GM18520 (cell line): ENCODE measurements around the gene WWC1.

Source experiments
- ATAC-seq: cut with Tn5 transposase; IDR thresholded peaks from one replicate; pipeline ENCODE4 v1.9.1; 2021; ENCODE audit not compliant: unreplicated experiment

Gene WWC1

GRCh38 chr5:168291342-168291963 is at the start of gene WWC1:
WWC1 (plus strand) TSS chr5:168291645; CDS start chr5:168292153, 508 bp downstream.
- peak; percentile 55 for ATAC-seq

GRCh38 chr5:168244838-168245559 is 46.4 kb upstream of the WWC1 start:
- no peak for ATAC-seq

DNA sequence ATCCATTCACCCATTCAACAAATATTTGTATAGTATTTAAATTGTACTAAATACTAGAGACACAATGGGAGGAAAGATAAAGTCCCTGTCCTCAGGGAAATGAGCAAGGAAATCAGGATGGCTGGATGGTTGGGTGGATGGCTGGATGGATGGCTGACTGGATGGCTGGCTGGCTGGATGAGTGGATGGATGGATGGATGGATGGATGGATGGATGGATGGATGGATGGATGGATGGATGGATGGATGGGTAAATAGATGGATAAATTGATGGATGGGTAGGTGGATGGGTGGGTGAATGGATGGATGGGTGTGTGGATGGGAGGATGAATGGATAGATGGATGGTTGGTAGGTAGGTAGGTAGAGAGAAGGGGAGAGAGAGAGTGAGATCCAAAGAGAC is 41.5 kb upstream of the WWC1 start:
- ATAC-seq = no peak

GRCh38 chr5:168251259-168251658 is 40.2 kb upstream of the WWC1 start:
- no peak for ATAC-seq

- no peak for ATAC-seq
Measured at GRCh38 chr5:168254013-168254693, 37.3 kb upstream of the WWC1 start.

GRCh38 chr5:168260353-168261226 is 30.9 kb upstream of the WWC1 start:
- no peak for ATAC-seq

- ATAC-seq = no peak
Measured at GRCh38 chr5:168261227-168261571, 30.2 kb upstream of the WWC1 start.

GRCh38 chr5:168262042-168262743 is 29.3 kb upstream of the WWC1 start:
- ATAC-seq = no peak

GRCh38 chr5:168263121-168263520 is 28.3 kb upstream of the WWC1 start:
- no peak for ATAC-seq

DNA sequence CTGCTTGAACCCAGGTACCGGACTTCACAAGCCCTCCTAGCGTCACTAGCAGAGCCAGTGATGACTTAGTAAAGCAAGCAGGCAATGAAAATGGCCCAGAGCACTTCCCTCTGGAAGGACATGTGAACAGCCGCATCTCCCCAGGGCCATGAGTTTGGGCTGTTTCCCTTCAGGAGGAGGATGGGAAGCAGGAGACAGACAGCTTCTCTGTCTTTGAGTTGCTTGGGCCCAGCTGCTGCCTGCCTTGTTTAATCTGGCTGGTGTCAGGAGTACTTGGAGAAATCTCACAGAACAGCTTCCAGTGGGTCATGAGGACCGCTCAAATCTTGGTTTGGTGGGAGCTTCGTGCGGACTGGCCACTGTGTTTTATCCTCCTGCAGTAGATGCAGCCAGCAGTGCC is 25.4 kb upstream of the WWC1 start:
- ATAC-seq = no peak

GRCh38 chr5:168268949-168269936 is 22.2 kb upstream of the WWC1 start:
- peak; percentile 64 for ATAC-seq

GRCh38 chr5:168269937-168270330 is 21.5 kb upstream of the WWC1 start:
- ATAC-seq = no peak

DNA sequence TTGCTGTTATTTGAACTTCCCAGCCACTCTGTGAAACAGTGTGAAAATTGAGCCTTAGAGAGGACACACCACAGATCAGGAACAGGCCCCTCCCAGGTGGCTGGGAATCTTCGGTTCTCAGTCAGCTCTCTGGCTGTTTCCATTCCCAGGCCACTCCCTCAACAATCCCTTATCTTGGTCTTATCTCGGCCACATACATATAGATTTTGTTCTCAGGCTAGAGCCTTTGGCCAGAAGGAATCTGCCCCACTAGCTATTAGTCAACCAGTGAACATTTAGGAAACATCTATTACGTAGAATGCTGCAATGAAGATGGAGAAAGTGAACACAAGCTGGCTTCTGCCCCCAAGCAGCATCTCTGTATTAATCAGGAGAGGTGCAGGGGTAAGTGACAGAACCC is 21.0 kb upstream of the WWC1 start:
- ATAC-seq = no peak

DNA sequence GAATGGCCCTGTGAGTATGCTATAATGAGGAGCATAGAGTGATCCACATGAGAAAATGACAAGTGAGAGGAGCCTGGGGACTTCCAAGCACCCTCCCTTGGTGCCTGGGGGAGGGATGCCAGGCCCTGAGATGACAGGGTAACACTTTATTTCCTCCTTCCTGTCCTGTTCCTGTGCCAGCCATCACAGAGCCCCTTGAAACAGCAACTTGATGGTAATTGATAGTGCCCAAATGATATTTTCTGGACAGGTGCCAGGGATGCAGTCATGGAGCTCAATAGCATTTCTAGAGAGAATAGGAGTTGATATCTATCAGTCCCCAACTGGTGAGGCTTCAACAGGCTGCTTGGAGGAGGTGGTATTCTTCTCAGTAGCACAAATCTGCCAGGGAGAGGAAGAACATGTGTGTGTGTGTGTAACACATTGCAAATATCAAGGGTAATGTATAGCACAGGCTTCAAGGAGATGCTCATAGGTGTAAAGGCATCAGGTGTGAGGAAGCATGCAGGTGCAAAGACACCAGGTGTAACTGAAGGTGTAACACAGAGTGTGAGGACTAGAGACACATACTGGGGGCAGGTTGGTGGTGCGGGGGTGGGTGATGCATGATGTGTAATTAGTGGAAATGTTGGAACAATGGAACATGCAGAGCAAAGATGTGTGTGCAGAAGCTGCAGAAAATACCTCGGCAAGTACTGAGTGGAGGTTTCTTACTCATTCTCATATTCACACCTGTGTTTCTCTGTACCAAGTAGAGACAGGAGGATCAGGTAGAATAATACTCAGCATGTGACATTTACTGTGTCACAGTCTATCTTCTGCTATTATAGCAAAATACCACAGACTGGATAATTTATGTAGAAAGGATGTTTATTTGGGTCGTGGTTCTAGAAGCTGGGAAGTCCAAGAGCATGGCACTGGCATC is 18.1 kb upstream of the WWC1 start:
- ATAC-seq = no peak

GRCh38 chr5:168274406-168274805 is 17.0 kb upstream of the WWC1 start:
- no peak for ATAC-seq

DNA sequence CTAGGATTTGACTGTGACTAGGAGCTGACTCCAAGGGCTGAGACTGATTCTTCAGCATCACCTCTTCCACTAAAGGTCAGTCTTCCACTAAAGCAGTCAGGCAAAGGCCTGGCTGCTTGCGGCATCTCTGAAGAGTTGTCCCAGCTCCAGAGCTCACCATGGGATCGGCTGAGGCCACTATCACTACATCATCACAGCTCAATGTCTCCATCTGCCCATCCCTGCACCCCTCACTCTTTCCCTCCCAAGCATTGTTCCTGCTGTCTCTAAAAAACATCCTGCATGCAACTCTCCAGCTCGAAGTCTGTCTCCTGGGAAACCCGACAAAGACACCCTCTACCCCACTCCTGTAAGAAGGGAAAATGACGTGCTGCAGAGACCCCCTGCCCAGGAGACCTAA is 15.5 kb upstream of the WWC1 start:
- ATAC-seq = no peak

GRCh38 chr5:168282120-168282519 is 9.3 kb upstream of the WWC1 start:
- ATAC-seq = no peak

DNA sequence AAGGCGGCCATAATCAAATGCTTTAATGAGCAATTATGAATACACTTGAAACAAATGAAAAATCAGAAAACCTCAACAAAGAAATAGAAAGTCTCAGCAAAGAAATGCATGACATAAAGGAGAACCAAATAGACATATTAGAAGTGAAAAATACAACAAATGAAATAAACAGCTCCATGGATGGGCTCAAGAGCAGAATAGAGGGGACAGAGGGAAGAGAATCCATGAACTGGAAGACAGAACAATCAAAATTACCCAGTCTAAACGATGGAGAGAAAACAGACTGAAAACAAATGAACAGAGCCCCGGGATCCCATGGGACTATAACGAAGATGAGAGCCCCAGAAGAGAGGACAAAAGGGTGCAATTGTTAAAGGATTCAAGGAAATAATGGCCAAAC is 6.6 kb upstream of the WWC1 start:
- no peak for ATAC-seq

DNA sequence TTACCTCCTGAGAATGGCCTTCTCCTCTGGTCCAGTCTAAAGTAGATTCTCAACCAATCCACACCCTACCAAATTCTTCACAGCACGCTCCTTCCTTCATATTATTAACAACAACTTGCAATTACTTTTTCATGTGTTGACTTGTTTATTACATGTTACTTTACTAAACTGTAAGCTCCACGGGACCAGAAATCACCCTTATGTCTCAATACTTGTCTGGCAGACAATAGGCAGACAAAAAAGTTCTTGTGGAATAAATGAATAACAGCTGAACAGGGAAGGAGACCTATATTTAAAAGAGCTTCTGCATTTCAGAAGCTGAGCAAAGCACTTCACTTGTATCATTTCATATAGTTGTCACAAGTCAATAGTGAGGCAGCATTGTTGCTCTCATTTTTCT is 5.7 kb upstream of the WWC1 start:
- ATAC-seq = no peak
